KMS-11 (cell line): ENCODE measurements around the gene MVD.
A peak's percentile ranks its signal among the peaks of the same experiment; 100 is the strongest.

Source experiments
- H2AFZ ChIP-seq: fragments of 200-600 bp; sonication (generic); 2 replicates; pipeline ENCODE4 v1.6.1; 2016; ENCODE audit warnings: antibody characterized with exemption, mixed run types, low read depth
- H3K27ac ChIP-seq: fragments of 200-600 bp; sonication (generic); 2 replicates; pipeline ENCODE4 v1.6.1; 2016; ENCODE audit warnings: mild to moderate bottlenecking, mixed run types
- H3K27me3 ChIP-seq: fragments of 200-600 bp; sonication (generic); 2 replicates; pipeline ENCODE4 v1.6.1; 2017; ENCODE audit warnings: mild to moderate bottlenecking, low read depth, mixed run types, moderate library complexity; ENCODE audit not compliant: insufficient read depth
- H3K36me3 ChIP-seq: fragments of 200-600 bp; sonication (generic); 2 replicates; pipeline ENCODE4 v1.6.1; 2017; ENCODE audit warnings: mild to moderate bottlenecking, mixed run types; ENCODE audit not compliant: insufficient read depth
- H3K4me1 ChIP-seq: fragments of 200-600 bp; sonication (generic); 2 replicates; pipeline ENCODE4 v1.6.1; 2016; ENCODE audit warnings: mild to moderate bottlenecking, low read depth, mixed run types; ENCODE audit not compliant: poor library complexity, severe bottlenecking
- H3K4me2 ChIP-seq: fragments of 200-600 bp; sonication (generic); 2 replicates; pipeline ENCODE4 v1.7.0; 2016; ENCODE audit warnings: mild to moderate bottlenecking, mixed run types
- H3K4me3 ChIP-seq: fragments of 200-600 bp; sonication (generic); IDR thresholded peaks from 2 replicates; pipeline ENCODE4 v1.6.1; 2017; ENCODE audit warnings: low read depth, low read length, mixed read lengths; ENCODE audit not compliant: insufficient read depth
- H3K79me2 ChIP-seq: fragments of 200-600 bp; sonication (generic); 2 replicates; pipeline ENCODE4 v1.6.1; 2016; ENCODE audit warnings: low read depth, mixed run types; ENCODE audit not compliant: insufficient read depth
- H3K9ac ChIP-seq: fragments of 200-600 bp; sonication (generic); 2 replicates; pipeline ENCODE4 v1.6.1; 2016; ENCODE audit warnings: mild to moderate bottlenecking, mixed run types
- H4K20me1 ChIP-seq: fragments of 200-600 bp; sonication (generic); 2 replicates; pipeline ENCODE4 v1.6.1; 2016; ENCODE audit warnings: mild to moderate bottlenecking, mixed run types; ENCODE audit not compliant: insufficient read depth
- TF ChIP-seq, protein P1 (sequence below): fragments of 200-600 bp; sonication (generic); conservative IDR thresholded peaks from 2 replicates; pipeline ENCODE4 v1.6.1; 2017; ENCODE audit warnings: low read depth, mild to moderate bottlenecking, antibody characterized with exemption, low read length, moderate library complexity, mixed read lengths

The MVD gene

DNA sequence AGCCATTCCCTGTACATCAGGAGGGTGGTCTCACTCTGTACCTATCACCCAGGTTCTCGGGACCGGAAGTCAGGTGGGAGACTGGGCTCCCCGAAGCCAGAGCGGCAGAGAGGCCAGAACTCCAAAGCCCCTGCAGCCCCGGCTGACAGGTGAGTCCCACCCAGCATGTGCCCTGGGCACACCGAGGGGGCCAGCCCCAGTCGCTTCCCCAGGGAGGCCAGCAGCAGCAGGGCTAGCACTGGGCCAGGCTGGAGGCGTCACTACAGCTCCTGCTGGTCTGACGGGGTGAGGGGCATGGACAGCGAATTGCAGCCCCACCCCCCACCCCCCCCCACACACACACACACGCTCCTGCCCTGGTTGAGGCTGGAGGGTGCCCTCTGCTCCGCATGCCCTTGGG is 32.5 kb downstream of the MVD start:
- TF ChIP-seq, protein P1, sequence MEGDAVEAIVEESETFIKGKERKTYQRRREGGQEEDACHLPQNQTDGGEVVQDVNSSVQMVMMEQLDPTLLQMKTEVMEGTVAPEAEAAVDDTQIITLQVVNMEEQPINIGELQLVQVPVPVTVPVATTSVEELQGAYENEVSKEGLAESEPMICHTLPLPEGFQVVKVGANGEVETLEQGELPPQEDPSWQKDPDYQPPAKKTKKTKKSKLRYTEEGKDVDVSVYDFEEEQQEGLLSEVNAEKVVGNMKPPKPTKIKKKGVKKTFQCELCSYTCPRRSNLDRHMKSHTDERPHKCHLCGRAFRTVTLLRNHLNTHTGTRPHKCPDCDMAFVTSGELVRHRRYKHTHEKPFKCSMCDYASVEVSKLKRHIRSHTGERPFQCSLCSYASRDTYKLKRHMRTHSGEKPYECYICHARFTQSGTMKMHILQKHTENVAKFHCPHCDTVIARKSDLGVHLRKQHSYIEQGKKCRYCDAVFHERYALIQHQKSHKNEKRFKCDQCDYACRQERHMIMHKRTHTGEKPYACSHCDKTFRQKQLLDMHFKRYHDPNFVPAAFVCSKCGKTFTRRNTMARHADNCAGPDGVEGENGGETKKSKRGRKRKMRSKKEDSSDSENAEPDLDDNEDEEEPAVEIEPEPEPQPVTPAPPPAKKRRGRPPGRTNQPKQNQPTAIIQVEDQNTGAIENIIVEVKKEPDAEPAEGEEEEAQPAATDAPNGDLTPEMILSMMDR = no peak
- H3K4me3 ChIP-seq = no peak overlapping the region
- H3K36me3 ChIP-seq = no peaks in the 10 kb centered on the region
- H4K20me1 ChIP-seq = no peaks in the 10 kb centered on the region
- H3K4me2 ChIP-seq = no peak overlapping the region
- no peak overlapping the region for H2AFZ ChIP-seq
- H3K79me2 ChIP-seq = no peaks in the 10 kb centered on the region
- H3K9ac ChIP-seq = no peak overlapping the region
- no peak overlapping the region for H3K27ac ChIP-seq
- peaks cover 22% of the 10 kb centered on the region for H3K4me1 ChIP-seq
- H3K27me3 ChIP-seq = peaks cover 7% of the 10 kb centered on the region; the same call in 1 of the 2 replicates

DNA sequence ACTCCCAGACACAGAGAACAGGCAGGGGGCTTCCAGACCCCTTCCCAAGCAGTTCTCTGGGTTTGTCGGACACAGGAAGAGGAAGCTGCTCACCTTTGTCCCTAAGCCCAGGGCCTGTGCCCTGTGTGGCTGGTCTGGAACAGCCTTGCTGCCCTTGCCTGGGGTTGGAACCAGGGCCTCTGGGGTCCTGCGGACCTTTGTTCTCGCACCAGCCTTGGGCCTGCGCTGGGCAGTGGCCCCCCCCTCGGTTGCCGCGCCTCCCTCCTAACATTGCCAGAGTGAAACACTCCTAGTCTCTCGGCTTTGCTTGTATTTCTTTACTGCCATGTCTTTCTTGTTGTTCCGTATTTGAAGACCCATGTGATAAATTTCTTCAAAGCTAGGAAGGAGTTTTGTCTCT is 33.1 kb downstream of the MVD start:
- peaks cover 16% of the 10 kb centered on the region for H3K4me1 ChIP-seq
- no peaks in the 10 kb centered on the region for H3K79me2 ChIP-seq
- no peak overlapping the region for H3K4me2 ChIP-seq
- H3K27ac ChIP-seq = no peak overlapping the region
- H4K20me1 ChIP-seq = no peaks in the 10 kb centered on the region
- H2AFZ ChIP-seq = no peak overlapping the region
- no peak overlapping the region for H3K9ac ChIP-seq
- H3K27me3 ChIP-seq = peaks cover under 1% of the 10 kb centered on the region; the same call in 1 of the 2 replicates
- H3K36me3 ChIP-seq = no peaks in the 10 kb centered on the region
- H3K4me3 ChIP-seq = no peak overlapping the region
- TF ChIP-seq, protein P1 = no peak

DNA sequence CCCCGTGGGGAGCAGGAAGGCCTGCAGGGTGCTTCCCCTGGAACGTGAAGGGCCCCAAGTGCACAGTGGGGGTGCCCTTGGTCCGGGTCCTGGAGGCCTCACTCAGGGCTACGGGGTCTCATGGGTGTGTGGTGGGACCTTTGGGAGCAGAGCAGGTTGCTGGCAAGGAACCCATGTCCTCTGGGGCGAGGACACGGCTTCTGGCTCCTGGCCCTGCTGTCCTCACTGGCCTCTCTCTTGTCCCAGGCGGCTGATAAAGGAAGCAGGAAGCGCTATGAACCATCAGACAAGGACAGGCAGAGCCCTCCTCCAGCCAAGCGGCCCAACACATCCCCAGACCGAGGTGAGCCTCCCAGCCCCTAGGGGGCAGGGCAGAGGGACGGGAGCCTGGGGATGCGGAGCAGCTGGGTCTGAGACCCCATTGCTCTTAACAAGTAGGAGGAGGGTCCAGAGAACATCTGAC is 34.3 kb downstream of the MVD start:
- TF ChIP-seq, protein P1 = peak; percentile 34; the same call in 1 of the 2 replicates
- H3K36me3 ChIP-seq = no peaks in the 10 kb centered on the region; the same call in 1 of the 2 replicates
- H3K4me2 ChIP-seq = no peak overlapping the region
- no peaks in the 10 kb centered on the region for H3K79me2 ChIP-seq
- peaks cover 6% of the 10 kb centered on the region for H3K4me1 ChIP-seq
- no peak overlapping the region for H3K4me3 ChIP-seq
- no peak overlapping the region for H3K9ac ChIP-seq
- no peaks in the 10 kb centered on the region for H3K27me3 ChIP-seq
- no peaks in the 10 kb centered on the region for H4K20me1 ChIP-seq
- no peak overlapping the region for H2AFZ ChIP-seq
- no peak overlapping the region for H3K27ac ChIP-seq

DNA sequence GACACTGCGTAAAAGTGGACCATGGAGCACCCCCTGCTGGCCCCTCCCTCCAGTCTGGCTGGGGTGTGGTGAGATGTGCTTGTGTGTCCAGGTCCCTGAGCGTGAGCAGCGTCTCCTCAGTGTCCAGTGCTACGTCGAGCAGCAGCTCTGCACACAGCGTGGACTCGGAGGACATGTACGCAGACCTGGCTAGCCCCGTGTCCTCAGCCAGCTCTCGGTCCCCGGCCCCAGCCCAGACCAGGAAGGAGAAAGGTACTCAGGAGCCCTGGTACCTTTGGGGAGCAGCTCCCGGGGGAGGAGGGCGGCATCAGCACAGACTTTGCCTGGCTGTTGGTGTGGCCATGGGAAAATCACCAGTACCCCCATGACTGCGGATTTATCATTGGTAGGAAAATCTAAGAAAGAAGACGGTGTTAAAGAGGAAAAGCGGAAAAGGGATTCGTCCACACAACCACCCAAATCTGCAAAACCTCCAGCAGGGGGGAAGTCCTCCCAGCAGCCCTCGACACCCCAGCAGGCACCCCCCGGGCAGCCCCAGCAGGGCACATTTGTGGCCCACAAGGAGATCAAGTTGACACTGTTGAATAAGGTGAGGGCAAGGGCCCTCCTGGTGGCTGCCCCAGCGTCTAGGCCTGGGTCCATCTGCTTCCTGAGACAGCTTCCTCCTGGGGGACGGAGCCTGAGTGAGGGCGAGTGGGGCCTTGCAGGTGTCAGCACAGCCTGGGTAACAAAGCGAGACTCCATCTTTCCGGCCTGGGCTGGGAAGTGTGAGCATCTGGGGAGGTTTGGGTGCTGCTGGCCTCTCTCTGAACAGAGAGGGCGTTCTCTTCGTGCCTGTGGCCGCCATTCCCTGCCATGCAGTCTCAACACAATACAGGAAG is 35.1 kb downstream of the MVD start:
- TF ChIP-seq, protein P1 = no peak
- Histone ChIP-seq H2AFZ (no peak overlapping the region), H3K4me2 (no peak overlapping the region), H3K79me2 (no peaks in the 10 kb centered on the region), H3K9ac (no peak overlapping the region), H4K20me1 (no peaks in the 10 kb centered on the region), H3K27me3 (no peaks in the 10 kb centered on the region), H3K4me1 (no peaks in the 10 kb centered on the region), H3K36me3 (no peaks in the 10 kb centered on the region; the same call in 1 of the 2 replicates), H3K27ac (no peak overlapping the region), H3K4me3 (no peak overlapping the region)
